Activated T-helper 1 cell treated with anti-CD3 and anti-CD28 coated beads, Interleukin-2, amount 50 U/mL, for 16 hours (primary cell): ENCODE results near the gene APOBEC3H.

Experiments used
- DNase-seq, 2 donors: peaks; one replicate each; pipeline ENCODE4 v3.0.0-alpha.2; 2020; ENCODE audit warnings: low read depth in 1 of 2, low spot score in 1 of 2

Gene APOBEC3H

GRCh38 chr22:39153220-39153717, 56.2 kb downstream of the APOBEC3H start:
- DNase-seq: no peak
